ENCODE results near the gene BNC2.

DNA sequence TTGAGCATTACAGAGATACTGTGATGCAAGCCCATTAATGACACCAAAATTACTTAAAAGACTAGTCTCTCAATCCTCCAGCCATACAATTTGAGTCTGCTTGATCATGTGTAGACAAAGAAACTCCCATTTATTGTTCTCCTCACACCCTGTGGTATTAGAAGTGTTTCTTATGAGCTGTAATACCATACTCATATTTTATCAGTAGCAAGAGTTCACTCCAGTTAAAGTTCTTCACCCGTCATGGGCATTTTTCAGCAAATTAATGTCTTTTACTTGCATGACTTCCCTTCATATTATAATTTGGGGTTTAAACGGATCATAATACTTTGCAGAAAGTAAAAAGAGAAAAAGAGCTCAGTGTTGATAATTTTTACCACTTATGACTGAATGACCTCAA is 242.9 kb downstream of the BNC2 start:
- TF ChIP-seq, protein P1, sequence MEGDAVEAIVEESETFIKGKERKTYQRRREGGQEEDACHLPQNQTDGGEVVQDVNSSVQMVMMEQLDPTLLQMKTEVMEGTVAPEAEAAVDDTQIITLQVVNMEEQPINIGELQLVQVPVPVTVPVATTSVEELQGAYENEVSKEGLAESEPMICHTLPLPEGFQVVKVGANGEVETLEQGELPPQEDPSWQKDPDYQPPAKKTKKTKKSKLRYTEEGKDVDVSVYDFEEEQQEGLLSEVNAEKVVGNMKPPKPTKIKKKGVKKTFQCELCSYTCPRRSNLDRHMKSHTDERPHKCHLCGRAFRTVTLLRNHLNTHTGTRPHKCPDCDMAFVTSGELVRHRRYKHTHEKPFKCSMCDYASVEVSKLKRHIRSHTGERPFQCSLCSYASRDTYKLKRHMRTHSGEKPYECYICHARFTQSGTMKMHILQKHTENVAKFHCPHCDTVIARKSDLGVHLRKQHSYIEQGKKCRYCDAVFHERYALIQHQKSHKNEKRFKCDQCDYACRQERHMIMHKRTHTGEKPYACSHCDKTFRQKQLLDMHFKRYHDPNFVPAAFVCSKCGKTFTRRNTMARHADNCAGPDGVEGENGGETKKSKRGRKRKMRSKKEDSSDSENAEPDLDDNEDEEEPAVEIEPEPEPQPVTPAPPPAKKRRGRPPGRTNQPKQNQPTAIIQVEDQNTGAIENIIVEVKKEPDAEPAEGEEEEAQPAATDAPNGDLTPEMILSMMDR (IDR thresholded peaks at IDR 0.05), result no peak
- no peak for TF ChIP-seq POLR2AphosphoS5 (IDR thresholded peaks at IDR 0.05; ENCODE audit: low read depth, low read length)
- TF ChIP-seq SIN3A (IDR thresholded peaks at IDR 0.05; ENCODE audit: borderline replicate concordance, insufficient read depth, low read depth, low read length), result no peak
- TF ChIP-seq, protein P2, sequence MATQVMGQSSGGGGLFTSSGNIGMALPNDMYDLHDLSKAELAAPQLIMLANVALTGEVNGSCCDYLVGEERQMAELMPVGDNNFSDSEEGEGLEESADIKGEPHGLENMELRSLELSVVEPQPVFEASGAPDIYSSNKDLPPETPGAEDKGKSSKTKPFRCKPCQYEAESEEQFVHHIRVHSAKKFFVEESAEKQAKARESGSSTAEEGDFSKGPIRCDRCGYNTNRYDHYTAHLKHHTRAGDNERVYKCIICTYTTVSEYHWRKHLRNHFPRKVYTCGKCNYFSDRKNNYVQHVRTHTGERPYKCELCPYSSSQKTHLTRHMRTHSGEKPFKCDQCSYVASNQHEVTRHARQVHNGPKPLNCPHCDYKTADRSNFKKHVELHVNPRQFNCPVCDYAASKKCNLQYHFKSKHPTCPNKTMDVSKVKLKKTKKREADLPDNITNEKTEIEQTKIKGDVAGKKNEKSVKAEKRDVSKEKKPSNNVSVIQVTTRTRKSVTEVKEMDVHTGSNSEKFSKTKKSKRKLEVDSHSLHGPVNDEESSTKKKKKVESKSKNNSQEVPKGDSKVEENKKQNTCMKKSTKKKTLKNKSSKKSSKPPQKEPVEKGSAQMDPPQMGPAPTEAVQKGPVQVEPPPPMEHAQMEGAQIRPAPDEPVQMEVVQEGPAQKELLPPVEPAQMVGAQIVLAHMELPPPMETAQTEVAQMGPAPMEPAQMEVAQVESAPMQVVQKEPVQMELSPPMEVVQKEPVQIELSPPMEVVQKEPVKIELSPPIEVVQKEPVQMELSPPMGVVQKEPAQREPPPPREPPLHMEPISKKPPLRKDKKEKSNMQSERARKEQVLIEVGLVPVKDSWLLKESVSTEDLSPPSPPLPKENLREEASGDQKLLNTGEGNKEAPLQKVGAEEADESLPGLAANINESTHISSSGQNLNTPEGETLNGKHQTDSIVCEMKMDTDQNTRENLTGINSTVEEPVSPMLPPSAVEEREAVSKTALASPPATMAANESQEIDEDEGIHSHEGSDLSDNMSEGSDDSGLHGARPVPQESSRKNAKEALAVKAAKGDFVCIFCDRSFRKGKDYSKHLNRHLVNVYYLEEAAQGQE (IDR thresholded peaks at IDR 0.05; ENCODE audit: insufficient read depth in 1 of 2, low read depth in 2 of 2, low read length in 1 of 2), result no peak
- no peak for TF ChIP-seq TCF7L2 (IDR thresholded peaks at IDR 0.05; ENCODE audit: low read depth, low read length)

Data from Panc1 (cell line).